Activated naive CD4-positive, alpha-beta T cell (primary cell): ENCODE data around the gene KRTAP10-1.
A peak's percentile ranks its signal among the peaks of the same experiment; 100 is the strongest.
"Not testable (repeated sequence)": the region's sequence is repeated elsewhere in the genome, so short reads cannot be mapped to it uniquely, and the experiment has no call there.

Experiments
- DNase-seq, 4 experiments: peaks; one replicate each; lab custom pipeline; 2025; lab: John Stamatoyannopoulos, UW

The KRTAP10-1 gene

DNA sequence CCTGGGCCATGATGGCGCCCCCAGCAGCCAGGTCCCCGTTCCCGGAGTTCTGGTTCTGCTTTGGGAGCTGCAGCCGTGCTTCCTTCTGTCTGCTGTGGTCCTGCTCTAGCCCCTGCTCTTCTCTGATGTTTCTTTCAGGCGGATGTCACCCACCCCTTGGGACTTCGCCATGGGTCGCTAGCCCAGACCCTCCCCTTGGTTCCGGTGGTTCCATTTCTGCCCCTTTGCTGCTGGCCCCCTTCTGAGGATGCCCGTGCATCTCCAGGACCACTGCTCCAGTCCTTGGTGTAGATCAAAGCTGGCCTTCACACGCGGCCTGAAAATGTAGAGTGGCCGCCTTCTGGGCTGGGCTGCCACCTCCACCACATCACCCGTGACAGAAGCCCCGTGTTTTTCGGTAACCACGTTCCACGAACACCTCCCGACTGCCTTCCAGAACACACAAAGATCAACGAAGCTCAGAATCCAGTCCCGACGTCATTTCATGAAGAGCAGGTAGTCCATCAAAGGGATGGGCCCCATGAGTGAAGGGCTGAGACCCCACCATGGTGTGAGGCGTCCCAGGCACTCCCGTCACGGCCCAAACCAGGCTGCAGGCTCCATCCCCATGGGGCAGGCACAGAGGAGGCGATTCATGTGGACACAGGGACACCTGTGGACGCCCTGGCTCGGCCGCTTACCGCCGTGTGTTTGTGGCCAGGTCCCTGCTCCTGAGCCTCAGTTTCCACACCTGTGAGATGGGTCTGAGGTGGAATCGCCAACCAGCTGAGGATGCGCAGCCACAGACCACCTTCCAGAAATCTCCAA, 24.4 kb downstream of the KRTAP10-1 start:
- DNase-seq: no peak

DNA sequence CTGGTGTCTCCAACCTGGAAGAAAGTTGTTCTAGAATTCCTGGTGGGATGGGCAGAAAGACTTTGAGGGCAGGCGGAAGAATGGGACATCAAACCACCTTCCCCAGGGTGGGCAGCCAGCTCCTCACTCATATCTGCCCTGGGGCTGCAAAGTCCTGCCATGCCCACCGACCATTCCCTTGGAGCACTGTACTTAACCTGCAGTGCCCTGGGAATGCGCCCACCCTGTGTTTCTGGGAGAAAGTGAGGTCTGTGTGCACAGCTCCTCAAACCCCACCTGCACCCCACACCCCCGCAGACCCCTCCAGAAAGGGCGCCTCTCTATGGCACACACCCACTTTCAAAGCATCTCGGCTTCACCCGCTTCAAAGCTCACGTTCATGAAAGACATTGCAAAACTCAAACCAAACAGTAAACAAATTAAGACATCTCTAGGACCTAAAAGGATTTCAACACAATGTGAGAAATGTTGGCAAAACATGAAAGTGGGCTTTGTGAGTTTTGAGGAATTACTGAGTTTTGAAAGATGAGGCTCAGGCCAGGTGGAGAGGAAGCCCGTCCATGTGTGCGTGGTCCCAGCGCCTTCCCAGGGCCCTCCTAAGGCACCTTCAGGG, 25.1 kb downstream of the KRTAP10-1 start:
- DNase-seq: no peak

DNA sequence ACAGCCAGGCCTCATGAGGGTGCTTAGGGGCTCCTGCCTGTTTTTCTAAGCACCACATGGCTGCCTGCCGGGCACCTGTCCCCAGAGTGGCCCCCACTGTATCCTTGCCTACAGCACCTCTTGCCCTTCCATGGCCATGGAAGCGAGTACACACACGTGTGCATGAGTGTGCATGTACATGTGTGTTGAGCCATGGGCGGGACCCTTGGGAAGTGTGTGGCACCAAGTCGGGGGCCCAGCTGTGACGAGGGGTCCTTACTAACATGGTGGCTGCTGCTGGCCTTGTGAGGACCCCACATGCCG, 25.8 kb downstream of the KRTAP10-1 start:
- no peak for DNase-seq

DNA sequence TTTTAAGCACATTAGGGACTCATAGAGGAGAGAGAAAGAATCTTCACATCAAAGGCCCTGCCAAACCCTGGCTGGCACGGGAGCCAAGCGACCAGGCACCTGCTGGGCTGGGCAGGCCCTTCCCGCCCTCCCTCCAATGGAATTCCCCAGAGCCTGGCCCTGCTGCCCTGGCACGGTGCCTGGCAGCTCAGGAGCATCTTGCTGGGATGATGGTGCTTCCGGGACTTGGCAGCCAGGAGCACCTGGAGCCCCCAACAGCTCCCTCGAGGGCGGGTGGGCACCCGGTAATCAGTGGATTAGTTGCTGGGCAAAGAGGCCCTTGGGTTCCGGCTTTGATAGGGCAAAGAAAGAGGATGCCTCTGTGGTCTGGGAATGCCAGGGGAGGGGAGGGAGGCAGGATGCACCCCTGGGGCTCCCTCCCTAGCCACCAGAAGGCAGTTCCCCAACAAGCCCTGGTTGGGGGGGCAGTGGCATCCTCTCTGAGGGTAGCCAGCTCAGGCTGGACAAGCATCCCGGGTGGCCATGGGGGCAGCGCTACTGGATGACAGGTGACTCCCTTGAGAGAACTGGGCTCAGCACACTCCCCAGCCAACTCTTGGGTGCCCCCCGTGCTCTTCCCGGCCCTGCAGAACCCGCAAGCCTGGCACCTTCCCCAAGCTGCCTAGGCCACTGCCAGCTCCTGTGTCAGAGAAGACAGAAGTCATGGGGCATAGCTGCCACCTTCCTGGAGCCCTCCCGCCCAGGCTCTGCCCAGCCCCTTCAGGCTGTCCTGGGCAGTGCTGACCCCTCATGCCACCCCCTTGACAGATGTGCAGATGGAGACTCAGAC, 26.4 kb downstream of the KRTAP10-1 start:
- no peak for DNase-seq

DNA sequence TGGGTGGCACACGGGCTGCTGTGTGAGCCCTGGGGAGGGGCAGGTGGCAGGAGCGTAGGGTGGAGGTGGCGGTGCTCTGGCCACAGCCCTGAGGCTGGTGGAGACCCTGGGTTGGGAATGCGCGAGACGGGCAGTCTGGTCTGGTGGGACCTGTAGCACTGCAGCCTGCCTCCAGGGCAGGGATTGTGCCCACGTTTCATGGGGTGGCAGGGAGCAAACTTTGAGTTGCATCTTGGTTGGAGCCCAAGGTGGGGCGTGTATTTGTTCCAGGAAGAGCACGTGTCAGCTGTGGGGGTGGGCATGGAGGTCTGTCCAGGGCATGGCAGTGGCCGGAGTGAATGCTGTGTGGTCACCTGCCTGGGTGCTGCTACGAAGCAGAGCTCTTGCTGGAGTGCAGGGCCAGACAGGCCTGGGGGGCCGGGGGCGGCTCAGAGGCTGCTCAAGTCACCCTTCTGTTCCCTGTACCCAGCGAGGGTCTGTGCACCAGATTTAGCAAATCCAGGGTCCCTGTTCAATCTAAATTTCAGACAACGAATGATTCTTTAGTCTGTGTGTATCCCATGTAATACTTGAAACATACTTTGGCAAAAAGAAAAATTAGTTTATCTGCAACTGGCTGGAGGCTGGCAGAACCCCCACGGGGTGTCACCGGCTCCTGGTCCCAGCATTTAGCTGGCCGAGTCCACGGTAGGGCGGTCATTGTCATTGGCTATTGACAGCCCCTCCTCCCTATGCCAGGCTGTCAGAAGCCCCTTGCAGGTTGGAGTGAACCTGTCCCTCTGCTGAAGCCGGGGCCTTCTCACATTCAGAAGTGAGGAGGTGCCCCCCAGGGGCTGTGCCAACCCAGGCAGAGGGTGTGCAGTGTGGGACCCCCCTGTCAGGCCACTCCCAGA, 27.3 kb downstream of the KRTAP10-1 start:
- no peak for DNase-seq

DNA sequence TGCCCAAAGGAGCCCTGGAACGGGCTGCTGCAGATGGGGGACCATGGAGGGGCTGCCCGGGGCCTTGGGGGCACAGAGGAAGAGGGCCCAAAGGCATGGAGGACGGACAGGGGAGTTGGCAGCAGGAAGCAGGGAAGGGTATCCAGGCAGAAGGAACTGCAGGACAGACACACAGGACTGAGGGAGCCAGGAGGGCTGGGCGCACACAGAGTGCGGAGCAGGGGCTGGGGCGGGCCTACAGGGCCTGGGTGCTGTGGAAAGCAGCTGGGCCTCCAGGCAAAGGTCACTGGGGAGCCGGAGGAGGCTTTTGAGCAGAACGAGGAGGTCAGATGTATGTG, 28.1 kb downstream of the KRTAP10-1 start:
- DNase-seq: no peak

DNA sequence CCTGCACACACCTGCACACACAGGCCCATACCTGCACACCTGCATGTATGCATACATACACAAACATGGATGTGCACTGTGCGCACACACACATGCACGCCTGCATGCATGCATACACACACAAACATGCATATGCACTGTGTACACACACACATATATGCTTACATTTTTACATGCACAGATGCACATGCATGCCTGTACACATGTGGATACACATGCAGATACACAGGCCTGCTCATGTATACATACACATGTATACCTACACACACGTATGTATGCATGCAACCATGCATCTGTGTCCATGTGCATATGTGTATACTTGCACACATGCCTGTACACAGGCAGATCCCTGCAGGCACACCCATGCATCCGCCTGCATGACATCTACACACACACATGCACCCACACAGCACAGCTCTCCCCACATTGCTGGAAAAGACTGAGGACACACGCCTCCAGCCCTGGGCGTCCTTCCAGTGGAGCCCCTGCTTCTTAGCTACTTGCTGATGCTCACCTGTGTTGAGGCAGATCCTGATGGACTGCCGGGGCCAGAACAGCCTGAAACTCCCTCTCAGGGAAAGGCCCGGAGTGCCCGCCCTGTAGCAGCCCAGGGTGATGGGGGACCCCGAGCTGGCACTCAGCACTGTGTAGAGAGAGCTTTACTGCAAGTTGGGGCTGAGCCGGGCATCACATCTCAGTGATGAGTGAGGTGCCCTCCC, 28.6 kb downstream of the KRTAP10-1 start:
- DNase-seq: no peak

DNA sequence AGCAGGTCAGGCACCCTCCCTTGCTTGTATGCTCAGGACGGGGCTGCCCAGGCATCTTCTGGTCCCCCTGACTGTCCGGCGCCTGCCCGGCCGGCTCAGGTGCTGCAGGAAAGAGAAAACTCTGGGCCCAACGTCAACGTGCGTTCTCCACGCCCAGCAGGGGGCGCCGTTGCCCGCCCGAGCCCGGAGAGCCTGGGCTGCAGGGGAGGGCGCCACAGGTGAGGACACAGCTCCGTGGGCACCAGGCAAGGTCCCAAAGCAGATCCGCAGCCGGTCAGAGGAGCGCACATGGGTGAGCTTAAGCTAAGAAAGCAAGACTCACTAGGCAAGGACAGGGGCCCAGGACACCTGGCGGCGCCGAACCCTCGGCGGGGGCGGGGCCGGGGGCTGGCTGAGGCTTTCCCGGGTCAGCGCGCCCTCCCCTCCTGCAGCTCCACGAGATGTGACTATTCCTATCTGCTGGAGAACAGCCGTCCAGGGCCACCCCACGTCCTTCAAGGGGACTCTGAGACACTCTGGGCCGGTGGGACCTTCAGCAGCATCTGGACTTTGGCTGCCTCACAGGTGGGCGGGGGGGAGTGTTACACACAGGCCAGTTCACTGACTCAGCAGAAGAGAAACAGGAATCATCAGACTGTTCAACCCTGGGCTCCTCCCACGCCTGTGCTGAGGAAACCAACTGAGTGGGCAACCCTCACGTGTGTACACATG, 29.3 kb downstream of the KRTAP10-1 start:
- peak; percentile 52 to 87 (median 72) for DNase-seq

DNA sequence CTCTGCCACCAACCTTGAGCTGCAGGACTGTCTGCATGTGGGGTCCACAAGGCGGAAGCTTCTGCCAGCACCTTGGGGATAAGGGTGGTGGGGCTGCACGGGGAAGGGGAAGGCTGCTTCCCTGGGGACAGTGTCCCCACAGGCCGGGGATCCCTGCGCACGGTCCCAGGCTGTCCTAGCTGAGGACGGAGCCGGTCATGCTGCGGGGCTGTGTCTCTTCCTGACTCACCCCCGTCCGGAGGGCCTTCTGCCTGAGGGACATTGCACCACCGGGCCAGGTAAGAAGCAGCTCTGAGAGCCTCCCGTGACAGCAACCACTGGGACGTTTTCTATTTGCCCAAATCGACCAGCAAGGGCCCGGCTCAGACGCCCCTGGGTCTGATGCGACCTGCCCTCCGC, 29.9 kb downstream of the KRTAP10-1 start:
- no peak for DNase-seq

DNA sequence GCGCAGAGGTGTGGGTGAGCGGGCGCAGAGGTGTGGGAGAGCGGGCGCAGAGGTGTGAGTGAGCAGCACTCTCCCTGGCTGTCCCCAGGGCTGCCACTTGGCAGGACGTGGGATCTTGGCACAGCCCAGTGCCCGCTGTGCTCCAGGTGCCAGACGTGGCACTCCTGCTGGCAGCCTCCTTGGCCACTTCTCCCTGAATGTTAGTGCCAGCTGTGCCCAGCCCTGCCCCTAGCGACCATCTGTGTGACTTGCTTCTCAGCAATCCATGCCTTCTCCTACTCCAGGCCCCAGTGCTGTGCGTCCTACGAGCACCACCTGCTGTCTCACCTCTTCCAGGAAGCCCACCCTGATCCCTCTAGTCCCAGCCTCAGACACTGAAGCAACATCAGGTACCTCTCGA, 30.5 kb downstream of the KRTAP10-1 start:
- DNase-seq: no peak

DNA sequence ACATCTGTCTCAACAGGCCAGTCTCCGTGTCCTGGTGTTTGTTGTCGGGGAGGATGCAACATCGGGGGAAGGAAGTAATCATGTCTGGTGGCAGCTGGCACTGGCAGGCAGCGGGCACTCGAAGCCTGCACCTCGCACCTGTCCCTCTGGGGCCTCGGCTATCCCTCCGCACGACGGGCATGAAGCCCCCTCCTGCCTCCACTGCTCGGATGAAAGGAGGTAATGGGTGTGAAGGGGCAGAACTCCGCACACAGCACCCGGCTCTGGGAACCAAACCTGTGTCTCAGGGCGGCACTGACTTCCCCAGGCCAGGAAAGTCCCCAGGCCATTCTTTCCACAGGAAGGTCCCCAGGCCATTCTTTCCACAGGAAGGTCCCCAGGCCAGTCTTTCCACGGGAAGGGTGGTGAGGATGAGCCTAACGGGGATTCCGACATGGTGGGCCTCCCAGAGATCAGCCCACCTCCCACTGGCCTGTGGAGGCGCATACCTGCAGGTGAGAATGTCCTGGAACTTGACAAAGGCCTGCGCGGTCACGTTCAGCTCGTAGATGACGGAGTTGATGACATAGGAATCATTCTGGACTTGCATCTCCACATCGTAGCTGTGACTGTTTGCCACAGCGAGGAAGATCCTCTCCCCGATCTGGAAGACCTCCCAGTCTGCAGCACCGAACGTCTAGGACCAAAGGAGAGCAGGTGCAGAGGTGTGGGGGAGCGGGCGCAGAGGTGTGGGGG, 31.1 kb downstream of the KRTAP10-1 start:
- DNase-seq: no peak

DNA sequence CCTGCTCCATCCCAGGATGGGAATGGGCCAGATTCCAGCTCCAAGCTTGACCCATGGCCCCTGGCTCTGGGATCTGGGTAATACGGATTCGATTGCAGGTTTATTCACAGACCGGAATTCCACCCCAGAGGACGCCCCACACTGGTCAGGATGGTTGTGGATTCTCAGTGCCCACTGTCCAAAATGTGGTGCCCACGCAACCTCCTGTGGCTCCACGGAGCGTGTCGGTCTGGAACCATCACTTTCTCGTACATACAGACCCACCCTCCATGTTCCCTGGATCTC, 31.6 kb downstream of the KRTAP10-1 start:
- DNase-seq: no peak

DNA sequence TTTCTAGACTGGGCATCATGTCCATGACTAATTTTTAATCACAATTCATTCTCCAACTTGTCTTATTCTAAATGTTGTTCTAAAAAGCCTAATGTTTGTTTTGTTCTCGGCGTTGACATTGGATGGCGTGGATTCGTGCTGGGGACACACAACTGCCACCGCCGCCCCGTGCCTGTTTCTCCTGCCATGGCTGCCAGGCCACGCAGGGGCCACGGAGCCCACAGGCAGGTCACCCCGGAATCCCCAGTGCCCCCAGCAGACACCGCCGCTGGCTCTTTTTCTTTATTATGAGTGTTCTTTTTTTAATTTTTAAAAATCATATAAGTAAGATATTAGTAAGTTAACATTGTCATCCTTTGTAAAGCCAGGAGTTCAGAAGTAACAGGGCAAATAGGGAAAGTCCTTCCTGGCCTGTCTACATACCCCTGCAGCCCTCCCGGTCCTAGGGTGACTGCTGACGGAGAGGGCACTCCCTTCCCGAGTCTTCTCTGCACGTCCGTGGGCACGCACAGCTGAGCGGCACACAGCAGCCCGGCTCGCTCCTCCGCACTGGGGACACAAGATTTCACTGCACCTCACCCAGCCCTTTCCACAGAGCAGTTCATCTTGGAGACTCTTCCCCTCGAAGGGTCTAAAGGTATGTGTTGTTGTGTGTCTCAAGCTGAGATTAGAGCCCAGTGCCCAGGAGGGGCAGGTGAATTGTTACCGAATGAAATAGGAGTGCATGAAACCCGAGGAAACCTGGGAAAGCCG, 32.1 kb downstream of the KRTAP10-1 start:
- DNase-seq: no peak

DNA sequence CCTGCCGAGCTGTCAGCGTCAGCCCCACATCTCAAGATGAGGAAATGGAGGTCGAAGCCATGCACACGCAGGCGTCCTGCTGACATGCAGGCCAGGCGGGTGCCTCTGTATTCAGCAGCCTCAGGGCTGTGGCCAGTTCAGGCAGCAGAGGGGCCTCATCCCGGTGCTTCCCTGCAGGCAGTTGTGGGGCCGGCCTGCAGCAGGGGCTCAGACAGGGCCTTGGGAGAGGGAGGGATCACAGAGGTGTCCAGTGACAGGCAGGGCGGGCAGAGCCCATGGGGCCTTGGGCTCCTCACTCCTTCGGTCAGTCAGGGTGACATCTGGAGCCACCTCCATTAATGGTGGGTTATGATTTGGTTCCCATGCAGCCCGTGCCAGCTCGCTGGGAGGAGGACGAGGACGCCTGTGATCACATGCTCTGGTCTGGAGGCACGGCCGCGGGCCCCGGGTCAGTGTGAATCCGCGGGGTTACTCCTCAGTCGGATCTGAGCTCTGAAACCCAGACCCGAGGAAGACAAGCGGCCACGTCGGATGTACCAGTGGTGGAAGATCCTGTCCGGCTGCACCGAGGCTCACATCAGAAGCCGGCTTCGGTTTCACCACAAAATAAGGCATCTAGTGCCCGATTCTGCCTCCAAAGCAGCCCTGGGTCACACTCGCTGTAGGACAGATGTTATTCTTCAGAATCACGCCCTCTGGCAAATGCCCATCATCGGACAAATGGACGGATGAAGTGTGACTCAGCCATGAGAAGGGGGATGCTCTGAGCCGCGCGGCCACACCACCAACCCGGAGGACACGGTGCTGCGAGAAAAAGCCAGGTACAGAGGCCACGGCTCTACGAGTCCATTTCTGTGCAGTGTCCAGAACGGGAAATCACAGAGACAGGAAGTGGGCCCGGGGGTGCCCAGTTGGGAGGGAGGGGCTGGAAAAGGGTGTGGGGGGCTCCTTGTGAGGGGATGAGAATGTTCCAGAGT, 33.4 kb downstream of the KRTAP10-1 start:
- DNase-seq: no peak

DNA sequence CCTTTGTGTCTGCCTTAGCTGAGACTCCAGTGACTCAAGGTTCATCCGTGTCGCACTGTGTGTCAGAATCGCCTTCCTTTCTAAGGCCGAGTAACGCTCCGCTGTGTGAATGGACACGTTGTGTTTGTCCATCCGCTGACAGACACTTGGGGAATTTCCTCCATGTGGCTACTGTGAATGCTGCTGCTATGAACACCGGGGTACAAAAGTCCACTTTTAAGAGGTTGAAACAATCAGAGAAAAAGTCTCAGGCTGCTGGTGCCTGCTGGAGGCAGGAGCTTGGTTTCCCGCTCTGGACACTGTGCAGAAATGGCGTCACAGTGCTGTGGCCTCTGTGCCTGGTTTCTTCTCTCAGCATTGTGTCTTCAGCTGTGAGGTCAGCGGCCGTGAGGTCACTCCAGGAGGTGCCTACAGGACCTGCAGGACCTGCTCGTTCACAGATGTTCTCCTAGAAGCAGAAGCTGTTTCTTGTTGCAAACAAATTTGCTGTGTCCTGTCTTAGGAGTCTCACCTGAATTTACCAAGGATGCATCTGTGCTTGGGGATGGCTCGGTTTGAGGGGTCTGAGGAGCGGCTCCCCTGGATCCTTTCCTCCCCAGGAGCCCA, 34.2 kb downstream of the KRTAP10-1 start:
- no peak for DNase-seq

DNA sequence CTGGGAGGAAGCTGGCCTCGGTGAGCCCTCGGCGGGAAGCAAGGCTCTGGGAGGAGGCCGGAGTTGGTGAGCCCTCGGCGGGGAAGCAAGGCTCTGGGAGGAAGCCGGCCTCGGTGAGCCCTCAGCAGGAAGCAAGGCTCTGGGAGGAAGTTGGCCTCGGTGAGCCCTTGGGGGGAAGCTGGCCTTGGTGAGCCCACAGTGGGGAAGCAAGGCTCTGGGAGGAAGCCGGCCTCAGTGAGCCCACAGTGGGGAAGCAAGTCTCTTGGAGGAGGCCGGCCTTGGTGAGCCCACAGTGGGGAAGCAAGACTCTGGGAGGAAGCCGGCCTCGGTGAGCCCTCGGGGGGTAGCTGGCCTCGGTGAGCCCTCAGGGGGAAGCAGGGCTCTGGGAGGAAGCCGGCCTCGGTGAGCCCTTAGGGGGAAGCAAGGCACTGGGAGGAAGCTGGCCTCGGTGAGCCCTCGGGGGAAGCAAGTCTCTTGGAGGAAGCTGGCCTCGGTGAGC, 36.0 kb downstream of the KRTAP10-1 start:
- no peak for DNase-seq

DNA sequence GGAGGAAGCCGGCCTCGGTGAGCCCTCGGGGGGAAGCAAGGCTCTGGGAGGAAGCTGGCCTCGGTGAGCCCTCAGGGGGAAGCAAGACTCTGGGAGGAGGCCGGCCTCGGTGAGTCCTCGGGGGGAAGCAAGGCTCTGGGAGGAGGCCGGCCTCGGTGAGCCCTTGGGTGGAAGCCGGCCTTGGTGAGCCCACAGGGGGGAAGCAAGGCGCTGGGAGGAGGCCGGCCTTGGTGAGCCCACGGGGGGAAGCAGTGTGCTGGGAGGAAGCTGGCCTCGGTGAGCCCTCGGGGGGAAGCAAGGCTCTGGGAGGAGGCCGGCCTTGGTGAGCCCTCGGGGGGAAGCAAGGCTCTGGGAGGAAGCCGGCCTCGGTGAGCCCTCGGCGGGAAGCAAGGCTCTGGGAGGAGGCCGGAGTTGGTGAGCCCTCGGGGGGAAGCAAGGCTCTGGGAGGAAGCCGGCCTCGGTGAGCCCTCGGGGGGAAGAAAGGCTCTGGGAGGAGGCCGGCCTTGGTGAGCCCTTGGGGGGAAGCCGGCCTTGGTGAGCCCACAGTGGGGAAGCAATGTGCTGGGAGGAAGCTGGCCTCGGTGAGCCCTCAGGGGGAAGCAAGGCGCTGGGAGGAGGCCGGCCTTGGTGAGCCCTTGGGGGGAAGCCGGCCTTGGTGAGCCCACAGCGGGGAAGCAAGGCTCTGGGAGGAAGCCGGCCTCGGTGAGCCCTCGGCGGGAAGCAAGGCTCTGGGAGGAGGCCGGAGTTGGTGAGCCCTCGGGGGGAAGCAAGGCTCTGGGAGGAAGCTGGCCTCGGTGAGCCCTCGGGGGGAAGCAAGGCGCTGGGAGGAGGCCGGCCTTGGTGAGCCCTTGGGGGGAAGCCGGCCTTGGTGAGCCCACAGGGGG, 36.7 kb downstream of the KRTAP10-1 start:
- not testable (repeated sequence) for DNase-seq
